ENCODE data around the gene NLGN1.

Gene NLGN1

DNA sequence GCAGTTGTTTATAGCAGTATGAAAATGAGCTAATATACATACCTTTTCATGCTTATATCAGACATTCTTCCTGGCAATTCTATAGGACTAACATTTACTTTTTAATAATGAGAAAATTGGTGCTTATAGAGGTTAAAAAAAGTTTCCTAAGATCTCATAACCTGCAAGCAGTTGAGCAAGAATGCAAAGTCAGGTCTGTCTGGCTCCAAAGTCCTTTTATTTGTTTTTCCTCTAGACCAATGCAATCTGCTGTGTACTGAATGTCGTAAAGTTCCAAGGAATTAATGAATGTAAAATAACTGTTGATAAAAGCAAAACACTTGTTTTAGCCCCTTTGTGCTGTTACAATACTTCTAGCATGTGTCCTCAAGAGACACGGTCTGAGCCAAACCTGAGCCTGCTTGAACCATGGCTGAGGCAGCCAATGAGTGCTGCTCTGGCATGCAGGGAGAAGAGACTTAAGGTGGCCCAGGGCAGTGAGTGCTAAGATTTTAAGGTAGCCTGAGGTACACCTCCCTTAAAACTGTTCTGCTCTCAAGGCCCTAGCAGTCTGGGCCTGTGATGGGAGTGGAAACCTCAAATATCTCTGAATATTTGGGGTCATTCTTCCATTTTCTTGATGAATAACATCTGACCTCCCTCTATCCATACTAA is 906.5 kb downstream of the NLGN1 start:
- no peak overlapping the region for H3K27ac ChIP-seq
- TF ChIP-seq, protein P1, sequence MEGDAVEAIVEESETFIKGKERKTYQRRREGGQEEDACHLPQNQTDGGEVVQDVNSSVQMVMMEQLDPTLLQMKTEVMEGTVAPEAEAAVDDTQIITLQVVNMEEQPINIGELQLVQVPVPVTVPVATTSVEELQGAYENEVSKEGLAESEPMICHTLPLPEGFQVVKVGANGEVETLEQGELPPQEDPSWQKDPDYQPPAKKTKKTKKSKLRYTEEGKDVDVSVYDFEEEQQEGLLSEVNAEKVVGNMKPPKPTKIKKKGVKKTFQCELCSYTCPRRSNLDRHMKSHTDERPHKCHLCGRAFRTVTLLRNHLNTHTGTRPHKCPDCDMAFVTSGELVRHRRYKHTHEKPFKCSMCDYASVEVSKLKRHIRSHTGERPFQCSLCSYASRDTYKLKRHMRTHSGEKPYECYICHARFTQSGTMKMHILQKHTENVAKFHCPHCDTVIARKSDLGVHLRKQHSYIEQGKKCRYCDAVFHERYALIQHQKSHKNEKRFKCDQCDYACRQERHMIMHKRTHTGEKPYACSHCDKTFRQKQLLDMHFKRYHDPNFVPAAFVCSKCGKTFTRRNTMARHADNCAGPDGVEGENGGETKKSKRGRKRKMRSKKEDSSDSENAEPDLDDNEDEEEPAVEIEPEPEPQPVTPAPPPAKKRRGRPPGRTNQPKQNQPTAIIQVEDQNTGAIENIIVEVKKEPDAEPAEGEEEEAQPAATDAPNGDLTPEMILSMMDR (IDR thresholded peaks at IDR 0.05), result no peak
- TF ChIP-seq ZFX (IDR thresholded peaks at IDR 0.05; ENCODE audit: borderline replicate concordance), result no peak

DNA sequence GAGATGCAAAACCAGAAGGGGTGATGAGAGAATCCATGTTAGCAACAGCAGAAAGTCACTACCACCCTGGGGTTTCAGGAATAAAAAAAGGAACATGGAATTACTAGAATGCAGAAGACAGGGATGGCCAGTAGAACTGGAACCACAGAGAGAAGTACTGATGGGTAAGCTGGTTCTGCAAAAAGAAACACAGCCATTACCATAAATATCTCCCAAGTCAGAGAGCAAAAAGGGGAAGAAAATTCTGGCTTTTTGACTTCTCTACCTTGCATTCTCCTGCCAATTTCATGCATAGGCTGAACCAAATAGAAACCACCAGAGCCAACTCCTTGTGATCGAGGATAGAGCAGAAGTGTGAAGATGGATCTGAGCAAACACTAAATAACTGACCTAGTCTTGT is 911.2 kb downstream of the NLGN1 start:
- no peak for TF ChIP-seq ZFX (IDR thresholded peaks at IDR 0.05; ENCODE audit: borderline replicate concordance)
- TF ChIP-seq, protein P1 (IDR thresholded peaks at IDR 0.05), result no peak
- no peak overlapping the region for H3K27ac ChIP-seq

DNA sequence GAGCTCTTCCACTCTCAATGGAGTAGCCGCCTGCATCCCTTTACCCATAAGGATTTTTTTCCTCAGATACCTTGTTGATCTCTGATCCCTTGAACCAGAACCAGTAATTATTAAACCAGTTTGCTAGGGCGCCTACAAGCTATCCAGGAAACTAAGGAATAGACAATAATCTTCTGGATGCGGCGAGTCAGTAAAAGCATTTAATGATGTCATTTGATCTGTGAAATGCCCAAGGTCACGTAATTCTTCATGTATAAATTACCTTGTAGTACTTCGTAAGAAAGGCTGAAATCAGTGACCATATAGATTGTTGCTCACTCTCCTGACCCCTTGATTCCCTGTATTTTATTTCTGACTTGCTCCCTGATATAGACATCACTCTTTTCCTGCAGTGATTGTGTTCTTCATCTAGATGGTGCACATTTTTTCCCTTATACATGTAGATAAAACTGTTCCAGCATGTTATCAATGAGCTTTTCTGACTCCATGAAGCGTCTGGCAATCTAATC is 913.0 kb downstream of the NLGN1 start:
- no peak overlapping the region for H3K27ac ChIP-seq
- TF ChIP-seq, protein P1 (IDR thresholded peaks at IDR 0.05), result no peak
- TF ChIP-seq ZFX (IDR thresholded peaks at IDR 0.05; ENCODE audit: borderline replicate concordance), result no peak

DNA sequence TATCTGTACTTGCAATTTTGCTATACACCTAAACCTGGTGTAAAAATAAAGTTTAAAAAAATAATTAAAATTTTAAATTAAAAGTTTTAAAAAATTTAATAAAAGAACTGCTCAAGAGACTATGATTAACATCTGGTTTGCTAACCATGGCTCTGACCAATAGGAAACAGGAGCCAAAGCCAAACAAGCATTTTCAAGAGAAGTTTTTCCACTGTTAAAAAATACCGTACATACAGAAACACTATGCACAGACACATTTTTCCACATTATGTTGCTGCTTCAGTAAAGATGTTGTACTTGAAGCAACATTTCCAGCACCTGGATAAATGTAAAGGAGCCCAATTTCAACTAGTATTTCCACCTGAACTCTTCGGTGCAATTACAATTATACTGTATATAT is 917.7 kb downstream of the NLGN1 start:
- H3K27ac ChIP-seq, result no peak overlapping the region
- TF ChIP-seq, protein P1 (IDR thresholded peaks at IDR 0.05), result no peak

DNA sequence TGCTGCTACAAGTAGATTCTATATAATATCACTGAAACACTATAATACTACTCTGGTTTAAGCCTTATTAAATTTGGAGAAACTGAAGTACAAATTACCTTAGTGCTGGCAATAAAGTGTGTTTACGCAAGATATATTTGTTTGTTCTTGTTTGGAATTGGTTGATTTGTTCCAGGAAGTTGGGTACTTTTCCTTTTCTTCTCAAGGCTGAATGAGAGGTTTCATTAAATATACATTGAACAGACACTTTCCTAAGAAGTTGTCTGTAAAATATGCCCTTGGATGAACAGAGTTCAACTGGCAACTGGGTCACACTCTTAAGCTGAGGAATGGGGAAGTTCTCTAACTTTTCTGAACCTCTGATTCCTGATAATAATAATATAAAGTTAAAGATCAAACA is 919.5 kb downstream of the NLGN1 start:
- TF ChIP-seq ZFX (IDR thresholded peaks at IDR 0.05; ENCODE audit: borderline replicate concordance), result no peak
- TF ChIP-seq, protein P1 (IDR thresholded peaks at IDR 0.05), result no peak
- H3K27ac ChIP-seq, result peak overlapping the region; percentile 68

DNA sequence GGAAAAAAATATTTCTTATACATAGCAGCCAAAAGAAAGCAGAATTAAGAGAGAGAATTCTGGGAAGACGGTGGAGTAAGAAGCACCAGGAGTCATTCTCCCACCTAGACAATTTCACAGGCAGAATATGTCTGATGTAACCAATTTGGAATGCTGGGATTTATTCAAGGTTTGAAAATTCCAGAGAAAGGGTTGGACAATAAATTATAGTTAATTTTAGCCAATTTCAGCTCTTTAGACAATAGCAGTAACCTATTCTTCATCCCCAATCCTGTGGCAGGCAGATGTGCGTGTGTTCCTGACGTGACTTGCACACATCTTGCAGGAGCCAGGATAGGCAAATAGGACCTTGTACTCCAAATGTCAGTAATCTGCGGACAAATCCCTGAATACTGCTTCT is 920.6 kb downstream of the NLGN1 start:
- TF ChIP-seq ZFX (IDR thresholded peaks at IDR 0.05; ENCODE audit: borderline replicate concordance), result no peak

DNA sequence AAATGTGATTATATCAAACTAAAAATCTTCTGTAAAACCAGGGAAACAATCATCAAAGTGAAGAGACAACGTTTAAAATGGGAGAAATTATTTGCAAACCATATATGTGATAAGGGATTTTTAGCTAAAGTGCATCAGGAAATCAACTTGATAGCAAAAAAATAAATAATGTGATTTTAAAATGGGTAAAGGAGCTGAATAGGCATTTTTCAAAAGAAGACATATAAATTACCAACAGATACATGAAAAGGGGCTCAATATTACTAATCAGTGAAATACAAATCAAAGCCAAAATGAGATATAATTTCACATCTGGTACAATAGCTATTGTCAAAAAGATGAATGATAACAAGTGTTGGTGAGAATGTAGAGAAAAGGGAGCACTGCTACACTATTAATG is 924.0 kb downstream of the NLGN1 start:
- no peak overlapping the region for H3K27ac ChIP-seq
- TF ChIP-seq ZFX (IDR thresholded peaks at IDR 0.05; ENCODE audit: borderline replicate concordance), result no peak
- TF ChIP-seq, protein P1 (IDR thresholded peaks at IDR 0.05), result no peak

More for the DNA sequence above, 920.6 kb downstream of the NLGN1 start:
- no peak overlapping the region for H3K27ac ChIP-seq

DNA sequence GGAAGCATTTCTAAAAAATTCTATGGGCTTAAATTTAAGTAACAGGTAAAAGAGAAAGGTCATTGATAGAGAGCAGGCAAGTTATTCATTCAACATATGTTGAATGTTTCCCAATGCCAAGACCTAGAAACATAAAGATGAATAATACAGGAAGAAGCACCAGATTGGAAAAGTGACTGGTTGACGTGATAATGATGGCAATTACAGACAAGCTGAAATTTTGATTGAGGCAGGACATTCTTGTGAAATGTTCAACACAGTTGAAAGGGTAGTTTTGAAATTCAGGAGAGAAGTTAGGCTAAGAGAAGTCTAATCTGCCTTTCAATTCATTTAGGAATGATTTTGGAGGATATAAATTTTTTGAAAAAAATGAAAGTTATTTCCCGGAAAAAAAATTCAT is 925.2 kb downstream of the NLGN1 start:
- TF ChIP-seq, protein P1 (IDR thresholded peaks at IDR 0.05), result no peak
- TF ChIP-seq ZFX (IDR thresholded peaks at IDR 0.05; ENCODE audit: borderline replicate concordance), result no peak
- no peak overlapping the region for H3K27ac ChIP-seq
